ENCODE results near the gene MRPS27.
A peak's percentile ranks its signal among the peaks of the same experiment; 100 is the strongest.

The MRPS27 gene

DNA sequence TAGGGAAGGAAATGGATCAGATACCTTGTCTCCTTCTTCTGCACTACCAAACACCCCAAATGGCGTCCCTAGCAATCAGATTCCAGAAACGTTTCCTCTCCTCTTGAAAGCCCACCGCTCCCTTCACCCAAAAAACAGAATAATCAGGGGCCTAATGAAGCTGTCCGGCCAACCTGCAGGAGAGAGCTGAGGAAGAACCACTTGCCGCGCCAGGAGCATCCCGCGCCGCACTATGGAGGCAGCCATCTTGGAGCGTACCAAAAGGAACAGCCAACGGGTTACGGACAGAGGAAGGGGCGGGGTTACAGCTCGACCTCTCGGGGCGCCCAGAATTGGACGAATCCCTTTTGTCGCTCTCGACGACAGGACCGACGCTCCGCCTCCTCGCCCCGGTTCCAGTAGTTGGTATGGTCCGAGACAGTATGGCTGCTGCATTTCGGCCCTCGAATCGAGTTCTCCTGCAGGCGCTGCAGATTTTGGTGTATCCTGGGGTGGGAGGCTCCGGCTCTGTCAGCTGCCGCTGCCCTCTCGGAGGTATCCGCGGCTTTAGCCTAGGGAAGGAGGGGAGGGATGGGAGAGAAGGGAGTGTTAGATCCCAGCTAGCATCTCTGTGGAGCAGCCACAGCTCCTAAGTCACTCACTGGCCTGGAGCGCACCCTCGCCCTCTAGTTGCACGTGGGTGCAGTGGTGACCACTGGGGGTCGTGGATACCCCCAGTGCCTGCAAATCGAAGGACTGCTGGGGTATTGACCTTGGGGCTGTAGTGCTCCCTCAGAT lies at the start of gene MRPS27, which contains the start of gene PTCD2:
Gene MRPS27, minus strand, starts transcription at position 265 of the 777 bp plus-strand sequence. Its CDS starts 19 bp downstream, at position 246.
Gene PTCD2, plus strand, starts transcription at position 398 of the 777 bp plus-strand sequence. Its CDS starts 10 bp downstream, at position 408.
- peak; percentile 88 for DNase-seq

DNA sequence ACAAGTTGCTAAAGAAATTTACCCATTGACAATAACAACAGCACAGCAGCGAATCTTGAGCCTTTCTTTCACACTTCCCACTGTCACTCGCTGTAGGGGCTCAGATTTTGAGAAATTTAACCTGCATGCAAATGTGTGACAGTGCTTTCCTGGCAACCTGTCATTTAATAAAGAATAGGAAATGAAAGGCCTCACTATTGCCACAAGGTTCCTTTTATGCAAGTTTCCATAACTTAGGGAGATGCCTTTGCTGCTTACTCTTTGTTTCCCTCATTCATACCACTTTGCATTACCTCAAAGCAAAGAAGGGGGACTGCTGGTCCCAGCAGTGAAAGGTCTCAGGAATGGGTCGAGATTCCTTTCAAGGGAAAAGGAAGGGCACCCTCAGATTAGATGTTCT lies 49.7 kb upstream of the MRPS27 start:
- DNase-seq: no peak

DNA sequence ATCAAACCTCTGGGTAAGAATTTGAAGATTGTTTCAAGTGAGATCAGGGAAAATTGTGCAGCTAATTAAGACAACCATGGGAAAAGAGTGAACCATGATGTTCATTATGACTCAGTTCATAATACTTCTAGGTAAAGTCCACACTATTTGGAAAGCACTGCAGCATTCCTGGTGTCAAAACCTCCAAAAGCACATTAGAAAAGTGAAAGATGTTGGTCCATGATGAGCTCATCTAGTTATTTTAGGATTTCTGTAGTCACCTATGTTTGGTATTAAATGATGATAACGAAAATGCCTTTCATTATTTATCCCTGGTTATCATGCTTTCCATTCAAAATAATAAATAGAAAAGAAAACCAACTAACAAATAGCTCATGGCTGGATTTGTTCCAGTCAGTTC lies 49.3 kb upstream of the MRPS27 start:
- DNase-seq: no peak

DNA sequence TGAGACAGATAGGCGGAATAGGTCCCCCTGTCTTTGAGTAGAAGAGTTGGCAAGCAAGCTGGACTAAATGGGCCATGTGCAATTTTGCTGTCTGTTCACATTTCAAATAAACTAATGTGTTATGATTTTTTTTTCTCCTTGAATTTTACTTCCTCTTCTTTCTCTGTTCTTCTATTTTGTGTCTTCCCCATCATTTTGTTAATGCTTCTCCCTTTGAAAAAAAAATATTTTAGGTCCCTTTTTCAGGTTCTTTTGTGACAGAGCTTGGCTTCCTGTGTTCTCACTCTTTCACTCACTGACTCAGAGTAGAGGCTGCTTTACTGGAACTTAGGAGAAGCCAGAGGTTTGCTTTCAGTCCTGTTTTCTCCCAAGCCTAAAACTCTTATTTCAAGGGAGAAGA lies 48.2 kb upstream of the MRPS27 start:
- no peak for DNase-seq

DNA sequence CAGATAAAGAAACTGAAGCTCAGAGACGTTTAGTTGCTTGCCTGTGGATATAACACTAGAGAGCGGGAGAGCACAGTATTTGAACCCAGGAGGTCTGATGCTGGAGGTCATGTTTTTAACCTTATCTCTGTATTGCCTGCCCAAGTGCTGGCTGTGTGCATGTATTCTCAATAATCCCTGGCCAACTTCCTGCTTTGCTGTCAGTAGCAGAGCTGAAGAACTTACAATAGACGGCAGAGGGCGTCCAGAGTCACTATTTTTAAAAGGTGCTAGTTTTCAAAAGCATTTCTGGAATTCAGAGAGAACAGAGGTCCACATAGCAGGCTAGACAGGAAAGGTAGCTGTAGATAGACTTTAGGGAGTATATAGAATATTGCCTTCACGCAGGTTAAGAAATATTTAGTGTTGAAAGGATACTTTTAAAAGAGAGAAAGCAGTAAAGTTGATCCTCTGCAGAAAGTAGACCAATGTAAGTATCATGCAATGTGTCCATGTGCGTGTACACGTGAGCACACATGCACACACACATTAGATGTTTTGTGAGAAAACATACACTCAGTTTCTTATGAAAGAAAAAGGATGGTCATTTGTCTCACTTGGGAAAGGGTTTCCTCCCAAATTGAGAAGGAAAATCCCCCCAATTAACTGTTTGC lies 46.4 kb upstream of the MRPS27 start:
- peak; percentile 8 for DNase-seq

DNA sequence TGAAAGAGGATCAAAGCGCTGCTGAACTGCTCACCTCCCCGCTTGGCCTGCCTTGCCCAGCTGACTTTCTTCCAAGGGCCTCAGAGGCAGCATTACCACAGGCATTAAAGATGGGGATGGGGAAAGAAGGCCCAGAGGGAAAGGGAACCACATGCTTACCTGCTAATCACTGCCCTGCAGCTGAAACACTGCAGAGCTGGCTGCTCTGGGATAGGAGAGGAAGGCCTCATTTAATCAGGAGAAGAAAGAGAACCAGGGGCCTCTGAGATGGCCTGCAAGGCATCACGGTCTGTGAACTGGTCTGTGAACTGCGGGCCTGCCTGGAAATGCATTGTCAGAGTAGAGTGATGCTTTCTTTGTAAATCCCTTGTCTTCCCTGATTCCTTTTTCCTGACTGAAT lies 44.9 kb upstream of the MRPS27 start:
- DNase-seq: no peak

DNA sequence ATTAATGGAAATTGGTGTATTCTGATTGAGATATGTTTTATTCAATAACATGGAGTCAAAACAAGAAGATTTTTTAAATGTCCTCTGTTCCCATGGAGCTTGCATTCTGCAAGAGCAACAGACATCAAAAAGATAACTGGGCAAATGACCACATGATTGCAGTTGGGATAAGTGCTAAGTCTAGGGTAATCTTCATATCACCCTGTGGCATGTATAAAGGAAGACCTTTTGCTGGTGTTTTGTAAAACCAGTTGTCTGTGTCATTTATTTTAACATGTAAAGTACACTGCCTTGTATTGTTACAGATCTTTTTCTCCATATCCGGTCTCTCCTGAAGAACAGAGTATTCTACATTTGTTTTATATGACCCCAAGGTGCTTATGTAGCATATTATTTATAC lies 44.1 kb upstream of the MRPS27 start:
- no peak for DNase-seq

DNA sequence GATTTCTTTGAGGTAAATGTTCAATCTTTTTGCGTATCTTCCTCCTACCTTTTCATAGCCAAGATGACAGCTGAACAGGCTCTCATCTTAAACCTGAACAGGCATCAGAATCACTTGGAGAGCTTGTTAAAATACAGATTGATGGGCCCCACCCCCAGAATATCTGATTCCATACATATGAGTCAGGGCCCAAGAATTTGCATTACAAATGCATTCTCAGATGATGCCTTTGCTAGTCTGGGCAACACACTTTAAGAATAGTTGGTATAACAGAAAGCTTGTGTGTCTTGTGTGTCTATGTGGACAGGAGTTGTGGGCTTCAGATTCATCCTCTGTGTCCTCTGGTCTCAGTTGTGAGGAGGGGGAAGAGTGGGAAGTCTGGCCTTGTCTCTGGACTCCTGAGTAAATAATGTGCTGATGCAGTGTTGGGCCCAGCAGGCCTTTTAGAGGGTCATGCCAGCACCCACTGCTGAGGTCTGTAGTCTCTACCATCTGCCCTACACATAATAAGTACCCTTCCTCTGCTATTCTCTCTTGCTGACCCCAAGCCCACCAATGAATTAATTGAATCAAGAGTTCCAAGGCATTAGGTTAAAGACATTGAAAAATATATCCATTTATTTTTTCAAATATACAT lies 43.2 kb upstream of the MRPS27 start:
- no peak for DNase-seq

DNA sequence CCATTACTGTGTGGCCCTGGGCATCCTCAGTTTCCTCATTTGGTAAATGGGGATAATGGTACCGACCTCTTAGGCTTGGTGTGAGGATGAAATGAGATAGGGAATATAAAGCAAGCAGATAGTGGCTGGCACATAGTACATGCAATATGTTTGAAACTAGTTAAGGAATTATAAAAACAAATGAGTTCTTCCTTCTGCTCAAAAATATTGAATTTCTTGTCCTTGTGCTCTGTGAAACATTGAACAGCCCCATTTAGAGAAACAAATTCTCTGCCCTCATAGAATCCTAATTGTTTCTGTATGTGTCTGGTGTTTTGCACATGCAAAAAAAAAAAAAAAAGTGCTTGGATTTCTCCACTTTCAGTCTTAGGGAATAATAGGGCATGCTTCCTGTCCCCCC lies 39.8 kb upstream of the MRPS27 start:
- no peak for DNase-seq

DNA sequence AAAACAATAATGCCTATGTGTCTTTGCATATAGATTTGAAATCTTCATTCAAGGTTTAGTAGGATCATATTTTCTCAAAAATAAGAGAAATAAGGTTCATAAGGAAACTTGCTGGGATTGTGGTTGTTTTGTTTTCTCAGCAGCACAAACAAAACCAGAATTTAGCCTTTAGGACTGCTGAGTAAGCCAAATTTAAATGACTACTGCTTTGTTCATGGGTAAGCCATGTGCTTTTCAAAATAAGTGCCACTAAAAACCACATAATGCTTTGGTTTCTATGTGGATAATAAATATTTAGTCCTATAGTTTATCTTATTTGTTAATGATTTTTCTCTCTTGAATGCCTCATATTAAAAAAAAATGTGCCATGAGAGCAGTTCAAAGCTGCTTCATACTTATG lies 38.9 kb upstream of the MRPS27 start:
- DNase-seq: no peak

DNA sequence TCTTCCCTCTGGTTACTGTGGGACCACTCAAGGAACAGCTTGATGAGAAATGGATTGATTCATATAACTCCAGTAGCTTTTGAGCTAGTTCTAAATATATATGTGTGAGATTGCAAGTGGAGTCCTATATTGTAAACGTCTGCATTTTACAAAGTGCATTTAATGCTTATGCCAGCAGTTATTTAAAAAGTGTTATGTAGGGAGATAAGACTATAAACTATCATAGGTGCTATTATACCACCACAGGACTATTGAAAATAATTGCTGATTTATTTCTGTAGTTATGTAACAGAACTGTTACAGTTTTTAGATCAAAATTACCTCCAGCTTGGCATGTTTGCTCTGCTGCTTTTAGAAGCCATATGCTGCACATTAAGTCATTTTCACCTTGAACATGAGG lies 36.3 kb upstream of the MRPS27 start:
- no peak for DNase-seq

DNA sequence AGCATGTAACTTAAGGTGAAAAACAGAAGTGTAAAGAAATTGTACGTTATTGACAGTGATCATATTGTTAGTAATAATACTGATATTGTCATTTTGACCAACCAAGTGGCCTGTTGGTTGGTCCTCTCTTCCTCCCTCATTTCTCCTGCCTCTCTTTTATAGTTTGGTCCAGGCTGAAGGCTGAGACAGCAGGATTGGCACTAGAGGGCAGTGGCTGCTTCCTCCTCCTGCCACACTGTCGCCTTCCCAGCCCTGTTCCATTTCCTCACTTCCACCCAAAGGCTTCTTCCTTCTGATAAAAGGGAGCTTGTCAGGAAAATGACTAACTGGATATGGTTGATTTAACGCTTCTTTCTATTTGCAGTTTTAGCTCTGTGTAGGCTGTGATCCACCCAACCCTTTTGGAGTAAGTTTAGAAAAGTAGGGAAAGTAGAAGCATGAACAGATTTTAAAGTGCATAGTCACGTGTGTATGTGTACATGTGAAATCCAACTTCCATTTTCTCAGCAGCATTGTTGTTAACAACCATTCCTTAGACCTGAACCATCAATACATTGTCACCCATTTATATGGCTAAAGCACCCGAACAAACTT lies 35.8 kb upstream of the MRPS27 start:
- no peak for DNase-seq

DNA sequence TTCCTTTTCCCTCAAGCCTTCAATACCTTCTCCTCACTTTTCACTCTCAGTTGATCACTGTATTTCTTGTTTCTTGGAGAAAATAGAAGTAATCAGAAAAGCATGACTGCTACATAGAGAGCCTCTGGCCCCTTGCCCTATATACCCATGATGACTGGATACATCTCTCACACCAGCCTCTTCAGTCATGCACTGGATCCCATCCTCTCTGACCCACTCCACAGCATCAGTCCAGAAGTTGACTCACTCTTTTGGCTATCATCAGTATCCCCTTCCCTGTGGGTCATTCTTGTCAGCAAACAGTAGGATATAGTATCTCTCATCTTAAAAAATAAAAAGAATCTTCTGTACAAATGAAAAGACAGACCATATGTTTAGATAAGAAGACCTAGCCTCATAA lies 33.0 kb upstream of the MRPS27 start:
- no peak for DNase-seq

DNA sequence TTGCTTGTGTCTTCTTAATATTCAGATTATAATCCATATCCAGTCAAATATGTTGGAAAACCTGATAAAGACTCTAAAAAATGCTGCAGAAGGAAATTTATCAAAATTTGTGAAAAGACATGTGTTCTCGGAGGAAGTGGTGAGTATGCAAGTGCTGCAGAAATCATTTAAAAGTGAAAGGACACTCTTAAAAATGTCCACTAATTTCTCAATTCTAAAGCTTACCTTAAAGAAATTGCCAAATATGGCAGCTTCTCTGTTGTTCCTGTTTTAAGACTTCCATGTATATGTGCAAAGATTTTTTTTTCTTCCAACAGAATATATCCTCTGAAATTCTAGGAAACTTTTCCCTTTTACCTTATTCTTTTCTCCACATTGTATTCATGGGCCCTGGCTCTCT lies 32.6 kb upstream of the MRPS27 start:
- DNase-seq: no peak

DNA sequence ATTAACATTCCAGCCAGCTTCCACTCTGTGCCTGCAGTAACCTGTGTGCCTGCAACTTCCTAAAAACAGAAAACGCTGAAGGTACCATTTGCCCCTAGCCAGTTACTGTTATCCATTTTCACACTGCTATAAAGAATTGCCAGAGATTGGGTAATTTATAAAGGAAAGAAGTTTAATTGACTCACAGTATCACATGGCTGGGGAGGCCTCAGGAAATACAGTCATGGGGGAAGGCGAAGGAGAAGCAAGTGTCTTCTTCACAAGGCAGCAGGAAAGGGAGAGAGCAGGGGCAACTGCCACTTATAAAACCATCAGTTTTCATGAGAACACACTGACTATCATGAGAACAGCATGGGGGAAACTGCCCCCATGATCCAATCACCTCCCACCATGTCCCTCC lies 31.3 kb upstream of the MRPS27 start:
- no peak for DNase-seq

DNA sequence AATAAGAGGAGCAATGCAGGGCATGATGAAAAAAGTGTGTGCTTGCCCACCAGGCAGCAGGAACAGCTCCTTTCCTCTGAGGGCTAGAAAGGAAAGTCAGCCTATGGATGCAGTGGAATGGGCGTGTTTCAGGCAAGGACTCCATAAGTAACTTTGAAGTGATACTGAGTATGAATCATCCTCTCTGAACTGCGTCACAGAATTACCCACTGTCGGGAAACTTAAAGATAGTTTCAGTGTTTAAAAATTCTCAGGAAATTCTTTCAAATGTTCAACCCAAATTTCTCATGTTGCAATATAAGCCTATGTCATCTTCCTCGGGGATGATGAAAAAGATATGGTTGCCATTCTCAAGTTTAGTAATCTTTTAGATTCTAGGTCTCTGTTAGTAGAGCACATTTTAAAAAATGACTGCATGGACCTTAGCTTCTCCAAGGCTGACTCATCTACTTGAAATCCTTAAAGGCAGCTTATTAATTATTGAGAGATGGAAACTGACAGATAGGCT lies 27.8 kb upstream of the MRPS27 start:
- no peak for DNase-seq

DNA sequence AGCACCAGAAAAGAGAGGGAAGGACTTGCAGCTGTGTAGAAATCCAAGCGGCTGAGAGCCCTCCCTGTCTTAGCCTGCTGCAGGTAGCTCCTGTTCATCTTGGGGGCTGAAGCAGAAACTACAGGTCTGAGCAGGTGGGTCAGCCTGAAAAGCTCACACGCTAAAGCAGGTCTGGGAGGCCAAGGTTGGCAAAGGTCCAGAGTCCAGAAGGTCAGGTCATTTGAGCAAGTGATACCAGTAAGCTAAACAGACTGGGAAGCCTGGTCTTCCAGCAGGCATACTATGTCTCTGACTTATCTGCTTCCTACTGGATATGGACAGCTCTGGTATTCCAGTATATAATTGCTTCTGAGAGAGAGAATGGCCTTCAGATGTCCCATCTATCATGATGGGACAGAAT lies 26.4 kb upstream of the MRPS27 start:
- DNase-seq: no peak

DNA sequence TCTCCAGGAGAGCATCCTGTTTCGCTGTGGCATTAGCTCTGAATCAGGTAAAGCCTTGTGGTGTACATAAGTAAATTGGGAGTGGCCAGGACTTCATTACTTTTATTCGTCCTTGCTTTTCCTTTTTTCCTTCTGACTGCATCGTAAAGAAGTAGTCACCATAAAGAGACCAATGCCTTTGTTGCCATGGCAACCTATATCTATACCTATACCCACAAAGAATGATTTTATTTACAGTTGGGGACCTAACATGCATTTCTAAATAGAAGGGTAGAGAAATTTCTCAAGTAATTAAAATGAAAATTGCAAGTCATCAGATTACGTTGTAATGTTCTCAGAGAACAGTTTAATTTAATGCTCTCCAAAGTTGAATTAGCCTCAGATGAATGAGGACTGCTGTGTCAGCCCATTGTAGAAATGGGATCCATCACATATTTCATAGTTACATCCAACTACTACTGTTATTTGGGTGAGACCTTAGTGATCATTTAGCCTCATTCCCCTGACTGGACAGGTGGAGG lies 18.7 kb upstream of the MRPS27 start:
- no peak for DNase-seq

DNA sequence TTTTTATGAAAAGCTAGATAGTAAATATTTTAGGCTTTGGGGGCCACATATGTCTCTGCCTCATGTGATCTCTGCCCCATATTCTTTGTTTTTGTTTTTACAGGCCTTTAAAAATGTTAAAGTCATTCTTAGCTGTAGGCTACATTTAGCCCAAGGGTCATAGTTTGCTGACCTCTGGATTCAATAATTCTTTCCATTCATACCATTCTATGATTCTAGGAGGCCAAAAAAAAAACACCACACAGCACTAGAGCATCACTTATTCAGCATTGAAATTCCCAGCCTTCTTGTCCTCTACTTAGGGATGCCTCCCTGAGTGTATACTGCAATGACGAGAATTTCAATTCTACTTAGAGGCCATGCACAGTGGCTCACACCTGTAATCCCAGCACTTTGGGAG lies 17.1 kb upstream of the MRPS27 start:
- DNase-seq: no peak

DNA sequence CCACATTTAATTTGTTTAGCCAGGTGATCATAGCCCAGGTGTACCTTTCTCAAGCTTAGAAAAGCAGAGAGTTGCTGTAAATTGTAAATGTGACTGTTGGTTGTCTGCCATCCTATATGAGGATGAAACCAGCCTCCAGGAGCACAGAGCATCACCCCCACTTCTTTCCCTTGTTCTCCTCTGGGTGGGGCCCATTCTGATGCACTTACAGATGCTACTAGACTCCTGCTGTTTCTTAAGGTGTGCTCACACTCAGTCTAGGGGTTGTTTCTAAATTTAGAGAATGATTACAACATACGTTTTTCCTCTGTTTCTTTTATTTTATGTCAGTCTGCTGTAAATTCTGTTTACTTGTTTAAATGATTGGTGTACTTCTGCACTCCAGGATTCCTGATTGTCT lies 10.7 kb upstream of the MRPS27 start:
- DNase-seq: no peak

DNA sequence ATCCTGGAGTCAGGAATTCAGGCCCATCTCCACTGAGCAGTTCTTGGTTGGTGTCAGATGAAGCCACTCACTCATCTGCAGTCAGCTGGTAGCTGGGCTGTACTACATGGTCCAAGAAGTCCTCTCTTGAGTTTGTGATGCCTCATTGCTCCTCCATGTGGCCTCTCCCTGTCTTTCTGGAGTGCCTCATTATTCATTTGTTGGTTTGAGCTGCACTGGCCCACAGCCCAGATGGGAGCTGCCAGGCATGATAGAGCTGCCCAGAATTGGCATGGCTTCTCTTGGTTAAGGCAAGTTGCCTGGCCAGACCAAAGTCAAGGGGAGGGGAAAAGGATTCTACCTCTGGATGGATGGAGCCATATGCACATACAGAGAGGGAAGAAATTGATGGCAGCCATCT lies 8.1 kb upstream of the MRPS27 start:
- no peak for DNase-seq

DNA sequence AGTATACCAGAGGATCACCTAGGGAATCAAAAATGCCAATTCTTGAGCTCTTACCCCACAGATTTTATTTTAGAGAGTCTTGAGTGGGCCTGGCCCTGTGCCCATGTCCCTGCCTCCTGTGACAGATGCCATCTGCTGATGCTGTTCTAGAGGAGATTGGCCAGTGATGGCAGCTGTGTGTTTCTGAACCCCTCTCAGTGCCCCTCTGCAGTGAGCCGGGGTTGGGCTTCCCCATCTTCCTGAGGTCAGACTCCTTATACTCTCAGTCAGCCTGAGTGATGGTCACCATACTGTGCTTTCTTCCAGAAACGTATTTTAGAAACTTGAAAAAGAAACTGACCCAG lies 6.2 kb upstream of the MRPS27 start:
- no peak for DNase-seq

DNA sequence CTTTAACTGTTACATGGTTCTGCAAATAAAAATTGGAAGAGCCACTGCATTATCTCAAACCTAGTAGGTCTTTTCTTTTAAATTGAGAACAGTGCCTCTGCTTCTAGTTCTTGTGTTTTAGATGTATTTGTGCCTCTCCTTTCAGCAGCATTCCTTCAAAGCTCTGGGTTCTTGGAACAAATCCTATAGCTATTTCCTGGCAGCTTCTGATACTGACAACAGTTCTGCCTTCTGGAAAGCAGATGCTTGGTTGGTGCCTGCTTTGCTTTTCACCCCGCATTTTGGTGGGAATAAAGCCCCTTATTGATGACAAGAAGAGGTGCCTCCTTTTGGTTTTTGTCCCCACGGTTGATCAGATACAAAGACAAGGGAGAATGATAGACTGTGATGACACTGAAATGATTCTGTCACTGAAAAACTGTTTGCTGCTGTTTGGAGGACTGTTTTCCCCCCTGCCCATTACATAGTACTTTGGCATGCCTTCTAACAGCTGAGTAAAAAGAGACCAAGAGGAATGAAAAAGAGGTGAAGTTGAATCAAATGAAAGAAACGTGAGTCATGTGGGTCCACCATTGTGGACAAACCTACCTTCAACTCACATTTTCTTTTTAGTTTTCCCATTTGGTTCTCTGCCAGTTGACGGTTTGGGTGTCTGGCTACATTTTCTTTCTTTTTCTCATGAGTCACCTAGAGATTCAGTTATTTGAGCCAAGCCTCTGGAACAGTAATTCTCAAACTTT lies 5.7 kb upstream of the MRPS27 start:
- no peak for DNase-seq

Measured in stimulated activated CD4-positive, alpha-beta T cell treated with anti-CD3 and anti-CD28 coated beads, Interleukin-12 subunit alpha, Interleukin-12 subunit beta, amount 100 ng/mL, for 4 hours (primary cell).